H1 (cell line): ENCODE measurements around the gene SYNRG. TPM values are rescaled to one million over a fixed set of nuclear protein-coding genes. Genes with fewer than 3 reads are reported as not detected.

Experiments
- CTCF ChIP-seq, 3 experiments: IDR thresholded peaks; 1 replicate in 2 of 3; 2 replicates in 1 of 3; pipeline versions ENCODE4 v1.5.1 to v1.6.1; 2011; ENCODE audit warnings: low read length in 3 of 3, mild to moderate bottlenecking in 3 of 3, inconsistent platforms in 2 of 3, low read depth in 1 of 3, moderate library complexity in 1 of 3; ENCODE audit not compliant: insufficient read depth in 1 of 3; ENCODE audit errors: control extremely low read depth in 1 of 3
- polyA plus RNA-seq, 7 experiments: library from polyadenylated mRNA; depleted of rRNA in 3 of 7; stranded (reverse) in 5 of 7; unstranded in 2 of 7; fragments of >200 nt in 5 of 7; fragments of 200-250 nt in 2 of 7; gene quantifications; 1 replicate in 5 of 7; 2 replicates in 1 of 7; 4 replicates in 1 of 7; pipeline versions ENCODE4 v1.2.1 to v1.2.3, GENCODE V29; 2011 to 2013; ENCODE audit warnings: missing spikeins in 2 of 7, mixed read lengths in 2 of 7
- total RNA-seq: library from RNA; stranded (reverse); fragmentation: NEBNext Ultra II Directional; extraction: Animal tissue kit (Norgen Biotek cat#: 25700); gene quantifications from 2 replicates; pipeline ENCODE4 v1.2.1, GENCODE V29; 2021

The SYNRG gene
- total and polyA plus RNA-seq, 2 of the 8 experiments (the other 6 are each of a cell fraction or from before 2014, with no cell fraction given), result 7.7 to 31.7 TPM

- TF ChIP-seq CTCF (IDR thresholded peaks at IDR 0.05; ENCODE audit: control extremely low read depth in 1 of 3, insufficient read depth in 1 of 3, low read depth in 1 of 3, low read length in 3 of 3), result no peak
These were observed 32.9 kb downstream of the SYNRG start (continued) for GRCh38 chr17:37576281-37576680.
